ENCODE data around the gene NRL.

GRCh38 chr14:24081739-24082211, 33.0 kb downstream of the NRL start:
- TF ChIP-seq EZH2 (IDR thresholded peaks at IDR 0.05; ENCODE audit: insufficient read depth, poor library complexity, severe bottlenecking) (no peak), EZH2phosphoT487 (IDR thresholded peaks at IDR 0.05; ENCODE audit: insufficient read depth, low read depth) (no peak)
